Gastrocnemius medialis (tissue), 4 donors: ENCODE results near the gene RHNO1. TPM values are rescaled to one million over a fixed set of nuclear protein-coding genes. Genes with fewer than 3 reads are reported as not detected.
A peak's percentile ranks its signal among the peaks of the same experiment; 100 is the strongest.

Experiments
- ATAC-seq, 2 donors: fragments of 150-250 bp; one replicate each; pipeline ENCODE4 v1.9.1; 2016
- DNase-seq, 2 donors: peaks; one replicate each; pipeline ENCODE4 v3.0.0-alpha.2; 2019
- H3K27ac ChIP-seq, 4 donors: fragments of 200-600 bp; sonication (generic); 1 replicate in 1 of 4; 2 replicates in 3 of 4; pipeline ENCODE4 v1.5.1; 2016 to 2018; ENCODE audit warnings: mild to moderate bottlenecking in 2 of 4, moderate library complexity in 1 of 4
- H3K27me3 ChIP-seq, 3 donors: fragments of 200-600 bp; sonication (generic) in 2 of 3; 1 replicate in 1 of 3; 2 replicates in 2 of 3; pipeline versions ENCODE4 v1.5.1 to v1.6.0; 2016 to 2019; ENCODE audit warnings: mild to moderate bottlenecking in 1 of 3, moderate library complexity in 1 of 3
- H3K36me3 ChIP-seq, 2 donors: fragments of 200-600 bp; sonication (generic) in 1 of 2; one replicate each; pipeline ENCODE4 v1.5.1; 2017 to 2018
- H3K4me1 ChIP-seq, 2 donors: fragments of 200-600 bp; sonication (generic) in 1 of 2; one replicate each; pipeline ENCODE4 v1.5.1; 2016 to 2017; ENCODE audit warnings: mild to moderate bottlenecking in 2 of 2
- H3K4me3 ChIP-seq, 4 donors: fragments of 200-600 bp; sonication (generic) in 3 of 4; 1 replicate in 1 of 4; 2 replicates in 3 of 4; pipeline ENCODE4 v1.5.1; 2016 to 2019; ENCODE audit warnings: mild to moderate bottlenecking in 2 of 4
- H3K9me3 ChIP-seq, 3 donors: fragments of 200-600 bp; sonication (generic) in 2 of 3; 1 replicate in 1 of 3; 2 replicates in 2 of 3; pipeline ENCODE4 v1.5.1; 2016 to 2019
- POLR2A ChIP-seq, 2 donors: fragments of 450-650 bp; IDR thresholded peaks; one replicate each; pipeline ENCODE4 v1.6.1; 2017; ENCODE audit warnings: antibody characterized with exemption in 2 of 2, mild to moderate bottlenecking in 2 of 2, moderate library complexity in 2 of 2
- in situ Hi-C, 4 donors: fragments of 200-750 bp; cut with MboI; loops; one replicate each; pipeline versions ENCODE4 v1.15.0 to v1.8.0; 2017; ENCODE audit warnings: low sequenced_read_pairs in 4 of 4
- intact Hi-C: fragments of 100-400 bp; cut with DNase I; formaldehyde crosslinking; loops from one replicate; pipeline ENCODE4 v1.15.1; 2023; ENCODE audit warnings: low total_unique reads
- total RNA-seq, 4 donors: library from RNA; depleted of rRNA; stranded (reverse); fragments of >200 nt; gene quantifications; one replicate each; pipeline versions ENCODE4 v1.1.0 to v1.2.3, GENCODE V29; 2016
- TF ChIP-seq, protein P1 (sequence below), 5 experiments: fragments of 450-650 bp in 3 of 5; fragments of 200-600 bp in 2 of 5; sonication (generic) in 2 of 5; IDR thresholded peaks in 4 of 5; conservative IDR thresholded peaks in 1 of 5; 1 replicate in 4 of 5; 2 replicates in 1 of 5; pipeline ENCODE4 v1.5.1; 2016 to 2019; ENCODE audit warnings: antibody characterized with exemption in 5 of 5, mild to moderate bottlenecking in 3 of 5, moderate library complexity in 3 of 5

Gene RHNO1, protein sequence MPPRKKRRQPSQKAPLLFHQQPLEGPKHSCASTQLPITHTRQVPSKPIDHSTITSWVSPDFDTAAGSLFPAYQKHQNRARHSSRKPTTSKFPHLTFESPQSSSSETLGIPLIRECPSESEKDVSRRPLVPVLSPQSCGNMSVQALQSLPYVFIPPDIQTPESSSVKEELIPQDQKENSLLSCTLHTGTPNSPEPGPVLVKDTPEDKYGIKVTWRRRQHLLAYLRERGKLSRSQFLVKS
- total RNA-seq, result 10 to 100 TPM in 1 of 4 donors, 1 to 10 TPM in 3; 4.9 to 11.8 (median 6.7) TPM

DNA sequence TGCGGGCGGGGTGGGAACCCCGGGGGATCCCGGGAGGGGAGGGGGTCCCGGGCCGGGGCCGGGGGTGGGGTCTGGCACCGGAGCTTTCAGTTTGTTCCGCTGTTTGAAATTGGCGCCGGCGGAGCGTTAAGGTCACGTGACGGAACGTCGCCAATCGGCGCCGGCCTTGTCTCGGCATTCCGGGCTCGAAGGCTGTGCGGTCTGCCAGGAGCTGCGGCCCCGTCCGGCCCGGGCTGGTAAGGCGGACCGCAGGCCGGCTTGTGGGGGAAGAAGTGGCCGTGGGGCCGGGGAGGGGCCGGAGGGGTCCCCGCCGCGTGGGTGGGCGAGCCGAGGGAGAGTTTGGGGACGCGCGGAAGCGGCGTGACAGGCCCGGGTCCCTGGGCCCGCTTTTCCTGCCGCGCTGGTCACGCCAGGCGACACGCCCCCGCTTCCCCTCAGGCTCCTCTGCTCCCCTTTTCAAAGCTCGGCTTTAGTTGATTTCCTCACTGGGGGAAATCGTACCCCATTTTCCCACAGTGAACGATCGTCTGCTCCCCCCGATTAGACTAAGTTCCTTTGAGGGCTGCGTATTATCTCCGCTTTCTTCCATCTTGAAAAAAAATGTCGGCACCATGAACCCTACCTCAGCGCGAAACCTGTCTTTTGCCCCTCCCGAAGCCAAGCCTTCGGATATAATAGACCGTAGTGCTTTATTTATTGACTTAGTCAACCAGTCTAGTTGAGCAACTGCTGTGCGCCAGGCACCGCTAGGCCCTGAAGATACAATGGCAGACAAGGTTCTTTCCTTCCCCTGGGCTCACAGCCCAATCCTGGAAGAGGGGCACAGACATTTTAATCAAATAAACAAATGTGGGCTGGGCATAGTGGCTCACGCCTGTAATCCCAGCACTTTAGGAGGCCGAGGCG lies at the start of gene RHNO1, which contains the start of gene FOXM1:
TSS of gene RHNO1 (plus strand) at position 177 of the 906 bp plus-strand sequence. CDS start 8,144 bp downstream, outside the sequence.
TSS of gene FOXM1 (minus strand) at position 128 of the 906 bp plus-strand sequence. CDS start 2,696 bp downstream, outside the sequence.
- no peaks in the 10 kb centered on the region for H3K36me3 ChIP-seq
- peak within 1 kb of the TSS; percentile 82 to 87 (median 86) for H3K27ac ChIP-seq
- peaks cover 0 to 11% of the 10 kb centered on the region in 2 donors for H3K4me1 ChIP-seq
- peak within 1 kb of the TSS; percentile 75 to 95 (median 91) for H3K4me3 ChIP-seq
- ATAC-seq (peak; percentile 95 to 96), DNase-seq (peak; percentile 84 to 87)
- no peaks in the 10 kb centered on the region for H3K9me3 ChIP-seq
- peak; percentile 39 to 46 for TF ChIP-seq POLR2A (IDR thresholded peaks at IDR 0.05)
- TF ChIP-seq, protein P1, sequence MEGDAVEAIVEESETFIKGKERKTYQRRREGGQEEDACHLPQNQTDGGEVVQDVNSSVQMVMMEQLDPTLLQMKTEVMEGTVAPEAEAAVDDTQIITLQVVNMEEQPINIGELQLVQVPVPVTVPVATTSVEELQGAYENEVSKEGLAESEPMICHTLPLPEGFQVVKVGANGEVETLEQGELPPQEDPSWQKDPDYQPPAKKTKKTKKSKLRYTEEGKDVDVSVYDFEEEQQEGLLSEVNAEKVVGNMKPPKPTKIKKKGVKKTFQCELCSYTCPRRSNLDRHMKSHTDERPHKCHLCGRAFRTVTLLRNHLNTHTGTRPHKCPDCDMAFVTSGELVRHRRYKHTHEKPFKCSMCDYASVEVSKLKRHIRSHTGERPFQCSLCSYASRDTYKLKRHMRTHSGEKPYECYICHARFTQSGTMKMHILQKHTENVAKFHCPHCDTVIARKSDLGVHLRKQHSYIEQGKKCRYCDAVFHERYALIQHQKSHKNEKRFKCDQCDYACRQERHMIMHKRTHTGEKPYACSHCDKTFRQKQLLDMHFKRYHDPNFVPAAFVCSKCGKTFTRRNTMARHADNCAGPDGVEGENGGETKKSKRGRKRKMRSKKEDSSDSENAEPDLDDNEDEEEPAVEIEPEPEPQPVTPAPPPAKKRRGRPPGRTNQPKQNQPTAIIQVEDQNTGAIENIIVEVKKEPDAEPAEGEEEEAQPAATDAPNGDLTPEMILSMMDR (IDR thresholded peaks at IDR 0.05 in 4 of 5, conservative IDR thresholded peaks at IDR 0.05 in 1 of 5), result peak in 4 of 5 experiments; percentile 17 to 34 (median 24)
- in situ Hi-C loops (loop anchor here in 1 of 4 donors (25.0 kb wide), 1 partner anchor 160 kb away; no protein-coding TSS in a partner anchor), intact Hi-C loops (loop anchor here (1.0 kb wide), 1 partner anchor 13 kb away; the partner anchor contains the start of gene TULP3)
- no peaks in the 10 kb centered on the region for H3K27me3 ChIP-seq

DNA sequence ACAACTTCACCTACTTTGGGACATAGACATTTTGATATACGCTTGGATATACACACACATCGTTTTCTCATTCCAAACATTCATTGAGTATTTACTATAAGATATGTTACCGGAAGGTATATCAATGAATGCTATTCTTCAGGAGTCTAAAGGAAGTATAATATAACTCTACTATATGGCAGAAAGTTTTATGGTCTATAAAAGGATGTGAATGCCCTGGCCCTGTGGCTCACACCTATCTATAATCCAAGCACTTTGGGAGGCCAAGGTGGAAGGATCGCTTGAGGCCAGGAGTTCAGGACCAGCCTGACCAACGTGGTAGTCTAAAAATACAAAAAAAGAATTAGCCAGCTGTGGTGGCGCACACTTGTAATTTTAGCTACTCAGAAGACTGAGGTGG lies 47.7 kb upstream of the RHNO1 start:
- H3K4me3 ChIP-seq, result no peak overlapping the region
- in situ Hi-C loops (no loop called here), intact Hi-C loops (no loop called here)
- no peaks in the 10 kb centered on the region for H3K27me3 ChIP-seq
- H3K27ac ChIP-seq, result no peak overlapping the region
- H3K36me3 ChIP-seq, result peaks cover 0 to 46% of the 10 kb centered on the region in 2 donors
- no peaks in the 10 kb centered on the region for H3K9me3 ChIP-seq
- DNase-seq (no peak), ATAC-seq (no peak)
- TF ChIP-seq, protein P1 (IDR thresholded peaks at IDR 0.05 in 4 of 5, conservative IDR thresholded peaks at IDR 0.05 in 1 of 5), result no peak
- no peak for TF ChIP-seq POLR2A (IDR thresholded peaks at IDR 0.05)
- H3K4me1 ChIP-seq, result peaks cover 0 to 1% of the 10 kb centered on the region in 2 donors

DNA sequence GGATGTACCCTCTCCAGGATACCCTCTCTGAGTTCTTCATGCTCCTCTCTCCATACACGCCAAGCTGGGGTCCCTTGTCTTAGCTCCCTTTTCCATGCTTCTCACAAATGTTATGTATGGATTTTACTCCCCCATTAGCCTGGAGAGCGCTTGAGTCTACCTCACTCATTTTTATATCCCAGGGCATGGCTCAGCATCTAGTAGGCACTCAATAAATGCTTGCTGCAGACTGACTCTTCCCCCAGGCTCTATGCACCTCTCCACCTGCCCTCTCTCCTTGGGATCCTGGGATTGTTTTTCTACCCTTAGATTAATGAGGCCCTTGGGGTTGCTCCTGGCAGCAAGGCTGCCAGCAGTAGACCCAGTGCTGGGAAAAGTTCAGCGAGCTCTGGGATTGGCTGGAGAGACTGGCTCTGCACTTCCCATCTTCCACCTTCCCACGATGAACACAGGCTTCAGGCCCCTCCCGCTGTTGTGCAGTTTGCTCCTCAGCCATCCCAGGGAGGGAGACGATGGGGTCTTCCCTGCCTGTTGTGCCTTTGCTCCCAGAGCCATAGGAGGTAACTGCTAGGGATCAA lies 44.4 kb upstream of the RHNO1 start:
- in situ Hi-C loops (no loop called here), intact Hi-C loops (no loop called here)
- DNase-seq (no peak), ATAC-seq (no peak)
- peaks cover 0 to 6% of the 10 kb centered on the region in 2 donors for H3K4me1 ChIP-seq
- peaks cover 0 to 4% (median 0%) of the 10 kb centered on the region in 3 donors for H3K27me3 ChIP-seq
- H3K36me3 ChIP-seq, result peaks cover 0 to 13% of the 10 kb centered on the region in 2 donors
- H3K4me3 ChIP-seq, result no peak overlapping the region
- H3K27ac ChIP-seq, result no peak overlapping the region
- H3K9me3 ChIP-seq, result no peaks in the 10 kb centered on the region
- TF ChIP-seq POLR2A (IDR thresholded peaks at IDR 0.05), result no peak
- TF ChIP-seq, protein P1 (IDR thresholded peaks at IDR 0.05 in 4 of 5, conservative IDR thresholded peaks at IDR 0.05 in 1 of 5), result no peak

DNA sequence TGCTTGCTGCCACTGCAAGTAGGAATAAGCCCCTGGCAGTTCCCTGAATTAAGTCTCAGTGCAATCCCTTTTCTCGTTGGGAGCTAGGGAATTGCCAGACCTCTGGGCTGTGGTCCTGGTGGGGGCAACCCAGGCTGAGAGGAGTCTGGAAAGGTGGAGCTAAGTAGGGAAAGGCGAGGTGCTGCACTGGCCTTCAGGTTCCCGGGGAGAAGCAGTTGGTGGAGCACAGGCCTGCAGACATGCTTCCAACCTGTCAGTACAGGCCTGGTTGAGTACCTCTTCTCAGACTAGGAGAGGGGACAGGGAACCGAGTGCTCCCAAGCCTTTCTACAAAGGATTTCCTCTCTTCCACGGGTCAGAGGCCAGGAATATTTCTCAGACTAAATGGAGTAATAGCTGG lies 43.7 kb upstream of the RHNO1 start:
- in situ Hi-C loops, result no loop called here
- DNase-seq, result no peak
- Histone ChIP-seq H3K27ac (no peak overlapping the region), H3K36me3 (peaks cover 0 to 7% of the 10 kb centered on the region in 2 donors), H3K9me3 (no peaks in the 10 kb centered on the region), H3K4me1 (peaks cover 0 to 6% of the 10 kb centered on the region in 2 donors), H3K27me3 (peaks cover 0 to 4% (median 0%) of the 10 kb centered on the region in 3 donors), H3K4me3 (no peak overlapping the region)
- TF ChIP-seq POLR2A (IDR thresholded peaks at IDR 0.05), result no peak
- TF ChIP-seq, protein P1 (IDR thresholded peaks at IDR 0.05 in 4 of 5, conservative IDR thresholded peaks at IDR 0.05 in 1 of 5), result no peak
- no peak for ATAC-seq
- intact Hi-C loops, result no loop called here
